ENCODE measurements around the gene GCNT1. TPM values are rescaled to one million over a fixed set of nuclear protein-coding genes. Genes with fewer than 3 reads are reported as not detected.

The GCNT1 gene
- total and polyA plus RNA-seq, 12 donors: 0.66 to 8.1 (median 1.9) TPM

DNA sequence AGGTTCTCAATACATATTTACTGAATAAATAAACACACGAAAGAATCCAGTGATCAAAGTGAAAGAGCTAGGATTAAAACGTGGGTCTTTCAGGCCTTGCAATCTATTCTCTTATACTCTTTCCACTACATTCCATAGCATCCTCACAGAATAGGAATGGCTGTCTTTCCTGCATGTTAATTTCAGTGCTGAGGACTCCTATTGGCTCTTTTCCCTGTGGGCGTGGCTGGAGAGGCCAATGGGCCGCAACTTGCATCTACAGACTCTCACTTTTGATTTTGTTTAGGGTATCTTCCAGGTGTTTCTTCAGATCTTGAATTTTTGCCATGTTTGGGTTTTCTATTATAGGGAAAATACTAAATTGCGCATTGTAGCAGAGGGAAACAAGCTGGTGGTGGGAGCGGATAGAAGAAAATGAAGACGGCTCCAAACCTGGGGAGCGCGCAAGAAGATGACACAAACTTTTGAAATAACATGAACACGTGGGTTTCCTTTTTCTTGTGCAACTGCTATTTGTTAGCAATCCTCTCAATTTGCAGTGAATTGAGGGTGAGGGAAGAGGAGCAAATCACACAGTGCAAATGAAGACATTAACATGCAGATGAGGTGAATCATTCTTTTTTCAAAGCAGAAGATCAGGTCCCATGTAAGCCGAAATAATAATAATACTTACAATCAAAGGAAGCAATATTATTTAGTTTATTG lies 93.9 kb downstream of the GCNT1 start:
- no peak for TF ChIP-seq CTCF (IDR thresholded peaks at IDR 0.05)
- peaks cover 0 to 12% (median 0%) of the 10 kb centered on the region in 9 donors for H3K4me1 ChIP-seq
- DNase-seq (no peak), ATAC-seq (no peak)
- no peak overlapping the region for H3K4me3 ChIP-seq
- H3K9me3 ChIP-seq: no peaks in the 10 kb centered on the region
- H3K27me3 ChIP-seq: peaks cover 0 to 6% (median 0%) of the 10 kb centered on the region in 7 donors
- intact Hi-C loops (cut with DNase I): no loop called here
- H3K27ac ChIP-seq: no peak overlapping the region
- 86 to 90% methylated on average over 11 of the region's 11 CpGs for WGBS, 2 donors
- H3K36me3 ChIP-seq: no peaks in the 10 kb centered on the region

- intact Hi-C loops (cut with DNase I): no loop called here
Measured at GRCh38 chr9:76553680-76554079, 94.7 kb downstream of the GCNT1 start.

More at GRCh38 chr9:76553680-76554079, 94.7 kb downstream of the GCNT1 start:
- Histone ChIP-seq H3K27me3 (peaks cover 0 to 6% (median 0%) of the 10 kb centered on the region in 7 donors), H3K4me3 (no peak overlapping the region), H3K36me3 (no peaks in the 10 kb centered on the region), H3K9me3 (peaks cover 0 to 4% (median 0%) of the 10 kb centered on the region in 11 donors), H3K27ac (no peak overlapping the region), H3K4me1 (peaks cover 0 to 17% (median 0%) of the 10 kb centered on the region in 9 donors)
- no peak for DNase-seq
- ATAC-seq: no peak
- 62 to 63% methylated on average over 5 of the region's 5 CpGs for WGBS, 2 donors
- TF ChIP-seq CTCF (IDR thresholded peaks at IDR 0.05): no peak

Other genes with a start within 250 kb of the GCNT1 start
- 10 to 100 TPM; 14.6 to 33.6 (median 21.6) TPM for gene RFK, start 64.8 kb upstream of the GCNT1 start, total RNA-seq
- 10 to 100 TPM in 1 of 2 donors, 1 to 10 TPM in 1; 7.1 to 15.3 TPM for gene RFK, start 64.8 kb upstream of the GCNT1 start, polyA plus RNA-seq